PC-9 (cell line): ENCODE results near the gene HKDC1. TPM values are rescaled to one million over a fixed set of nuclear protein-coding genes. Genes with fewer than 3 reads are reported as not detected.

Experiments used
- BruUV-seq: library from RNA; stranded (reverse); fragments of 400-500 nt; replicated peaks from 2 replicates; lab custom pipeline; 2021; lab: Mats Ljungman, UMichigan
- CTCF ChIA-PET: fragments of 300-600 bp; sonication (Branson Sonifier 250); formaldehyde crosslinking; loops from one replicate; lab custom pipeline; 2022; ENCODE audit warnings: antibody characterized with exemption; lab: Charles Lee
- POLR2A ChIA-PET: fragments of 300-600 bp; sonication (Branson Sonifier 250); formaldehyde crosslinking; loops from one replicate; lab custom pipeline; 2022; ENCODE audit warnings: antibody characterized with exemption; ENCODE audit not compliant: unreplicated experiment; lab: Charles Lee
- DNase-seq, 2 experiments: peaks; one replicate each; pipeline versions ENCODE4 v3.0.0 to v3.0.0-alpha.2; 2015 to 2022; ENCODE audit warnings: mixed read lengths in 1 of 2
- H2AFZ ChIP-seq: fragments of 200-600 bp; sonication (generic); 2 replicates; pipeline ENCODE4 v1.8.1; 2017; ENCODE audit warnings: antibody characterized with exemption
- H3F3A ChIP-seq: fragments of 200-600 bp; sonication (generic); 2 replicates; pipeline ENCODE4 v1.8.1; 2017; ENCODE audit warnings: antibody characterized with exemption, mild to moderate bottlenecking, low read depth; ENCODE audit not compliant: insufficient read depth
- H3K27ac ChIP-seq: fragments of 200-600 bp; sonication (generic); 2 replicates; pipeline ENCODE4 v1.6.1; 2016; ENCODE audit warnings: mixed run types
- H3K27me3 ChIP-seq: fragments of 200-600 bp; sonication (generic); 2 replicates; pipeline ENCODE4 v1.6.1; 2016; ENCODE audit warnings: low read depth, mixed run types; ENCODE audit not compliant: insufficient read depth
- H3K36me3 ChIP-seq: fragments of 200-600 bp; sonication (generic); 2 replicates; pipeline ENCODE4 v1.6.1; 2016; ENCODE audit warnings: low read depth, mixed run types
- H3K4me1 ChIP-seq: fragments of 200-600 bp; sonication (generic); replicated peaks from 2 replicates; pipeline ENCODE4 v1.6.1; 2016; ENCODE audit warnings: mixed run types; ENCODE audit not compliant: insufficient read depth
- H3K4me2 ChIP-seq: fragments of 200-600 bp; sonication (generic); 2 replicates; pipeline ENCODE4 v1.6.1; 2017; ENCODE audit warnings: mixed run types
- H3K4me3 ChIP-seq: fragments of 200-600 bp; sonication (generic); 2 replicates; pipeline ENCODE4 v1.6.1; 2016; ENCODE audit warnings: mixed run types
- H3K79me2 ChIP-seq: fragments of 200-600 bp; sonication (generic); 2 replicates; pipeline ENCODE4 v1.6.1; 2017; ENCODE audit warnings: low read depth, mixed run types
- H3K9me2 ChIP-seq: fragments of 200-600 bp; sonication (generic); 2 replicates; pipeline ENCODE4 v1.8.1; 2017; ENCODE audit warnings: mild to moderate bottlenecking; ENCODE audit not compliant: insufficient read depth
- H3K9me3 ChIP-seq: fragments of 200-600 bp; sonication (generic); 2 replicates; pipeline ENCODE4 v1.8.1; 2016; ENCODE audit warnings: low read depth; ENCODE audit not compliant: insufficient read depth
- H4K20me1 ChIP-seq: fragments of 200-600 bp; sonication (generic); 2 replicates; pipeline ENCODE4 v1.8.1; 2017; ENCODE audit not compliant: insufficient read depth
- EZH2 ChIP-seq: fragments of 200-600 bp; sonication (generic); IDR thresholded peaks from 2 replicates; pipeline ENCODE4 v1.8.0; 2017; ENCODE audit warnings: antibody characterized with exemption, low read depth
- intact Hi-C: fragments of 100-400 bp; cut with micrococcal nuclease; formaldehyde crosslinking; loops from one replicate; pipeline ENCODE4 v1.10.0; 2022; ENCODE audit not compliant: unreplicated experiment
- total RNA-seq: library from RNA; stranded (reverse); gene quantifications from 2 replicates; pipeline ENCODE4 v1.2.3, GENCODE V29; 2021
- TF ChIP-seq, protein P1 (sequence below): fragments of 200-600 bp; sonication (generic); conservative IDR thresholded peaks from 2 replicates; pipeline ENCODE4 v1.6.1; 2017; ENCODE audit warnings: mixed run types, antibody characterized with exemption, mild to moderate bottlenecking, moderate library complexity

HKDC1 gene
- total RNA-seq, 1 experiment from 2014 or later = 173 TPM

DNA sequence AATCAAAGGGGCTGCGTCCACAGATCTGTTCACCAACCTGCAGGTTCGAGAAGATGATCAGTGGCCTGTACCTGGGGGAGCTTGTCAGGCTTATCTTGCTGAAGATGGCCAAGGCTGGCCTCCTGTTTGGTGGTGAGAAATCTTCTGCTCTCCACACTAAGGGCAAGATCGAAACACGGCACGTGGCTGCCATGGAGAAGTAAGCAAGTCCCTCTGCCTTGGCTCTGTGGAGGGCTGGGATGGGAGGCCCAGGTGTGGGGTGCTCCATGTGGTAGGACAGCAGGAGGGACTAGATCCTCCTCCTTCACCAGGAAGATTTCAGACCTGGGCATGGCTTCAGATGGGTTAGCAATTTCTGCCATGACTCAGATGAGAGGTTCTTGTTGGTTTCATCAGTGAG lies 25.9 kb downstream of the HKDC1 start:
- no peaks in the 10 kb centered on the region for H3K27me3 ChIP-seq
- H4K20me1 ChIP-seq = peaks cover 30% of the 10 kb centered on the region
- no peaks in the 10 kb centered on the region for H3K9me2 ChIP-seq
- intact Hi-C loops = no loop called here
- H3K27ac ChIP-seq = no peak overlapping the region
- POLR2A ChIA-PET = no interaction called here
- DNase-seq = no peak
- H3K36me3 ChIP-seq = peaks cover 84% of the 10 kb centered on the region
- CTCF ChIA-PET = interaction anchor here (0.7 kb wide), 1 partner anchor 39 kb away, joined by 3 read pairs; no protein-coding TSS in a partner anchor
- peaks cover 6% of the 10 kb centered on the region; the same call in 1 of the 2 replicates for H3K79me2 ChIP-seq
- TF ChIP-seq, protein P1, sequence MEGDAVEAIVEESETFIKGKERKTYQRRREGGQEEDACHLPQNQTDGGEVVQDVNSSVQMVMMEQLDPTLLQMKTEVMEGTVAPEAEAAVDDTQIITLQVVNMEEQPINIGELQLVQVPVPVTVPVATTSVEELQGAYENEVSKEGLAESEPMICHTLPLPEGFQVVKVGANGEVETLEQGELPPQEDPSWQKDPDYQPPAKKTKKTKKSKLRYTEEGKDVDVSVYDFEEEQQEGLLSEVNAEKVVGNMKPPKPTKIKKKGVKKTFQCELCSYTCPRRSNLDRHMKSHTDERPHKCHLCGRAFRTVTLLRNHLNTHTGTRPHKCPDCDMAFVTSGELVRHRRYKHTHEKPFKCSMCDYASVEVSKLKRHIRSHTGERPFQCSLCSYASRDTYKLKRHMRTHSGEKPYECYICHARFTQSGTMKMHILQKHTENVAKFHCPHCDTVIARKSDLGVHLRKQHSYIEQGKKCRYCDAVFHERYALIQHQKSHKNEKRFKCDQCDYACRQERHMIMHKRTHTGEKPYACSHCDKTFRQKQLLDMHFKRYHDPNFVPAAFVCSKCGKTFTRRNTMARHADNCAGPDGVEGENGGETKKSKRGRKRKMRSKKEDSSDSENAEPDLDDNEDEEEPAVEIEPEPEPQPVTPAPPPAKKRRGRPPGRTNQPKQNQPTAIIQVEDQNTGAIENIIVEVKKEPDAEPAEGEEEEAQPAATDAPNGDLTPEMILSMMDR = no peak
- no peak overlapping the region for H3K4me3 ChIP-seq
- no peaks in the 10 kb centered on the region for H3K9me3 ChIP-seq
- H3F3A ChIP-seq = peaks cover 32% of the 10 kb centered on the region
- no TSS peak for BruUV-seq
- no peak overlapping the region for H2AFZ ChIP-seq
- H3K4me2 ChIP-seq = no peak overlapping the region
- no peaks in the 10 kb centered on the region for H3K4me1 ChIP-seq

DNA sequence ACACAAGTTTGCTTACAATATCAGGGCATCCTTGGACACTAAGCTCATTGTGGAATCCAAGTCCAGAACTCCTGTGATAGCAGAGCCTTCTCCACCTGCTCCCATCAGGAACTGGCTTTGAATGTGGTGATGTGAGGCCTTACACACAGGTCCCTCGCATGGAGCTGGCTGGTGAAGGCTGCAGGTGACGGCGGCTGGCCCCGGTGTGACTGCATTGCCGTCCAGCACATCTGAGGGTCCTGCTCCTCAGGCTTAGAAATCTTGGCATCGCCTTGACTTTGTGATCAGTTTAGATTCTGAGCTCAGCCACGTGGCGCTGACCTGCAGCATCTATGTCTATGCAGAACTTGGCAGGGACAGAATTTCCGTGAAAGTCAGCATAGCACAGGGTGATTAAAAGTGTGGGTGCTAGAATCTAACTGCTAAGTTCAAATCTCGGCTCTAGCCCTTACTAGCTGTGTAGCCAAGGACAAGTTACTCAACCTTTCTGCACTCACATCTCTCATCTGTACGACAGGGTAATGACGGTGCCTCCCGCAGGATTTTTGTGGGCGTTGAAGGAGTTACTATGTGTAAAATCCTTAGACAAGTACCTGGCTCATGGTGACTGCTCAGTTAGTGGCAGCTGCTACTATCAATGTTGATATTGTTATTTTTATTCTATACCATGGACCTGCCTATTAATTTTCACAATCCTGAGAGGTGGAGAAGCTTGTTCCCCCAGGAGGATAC lies 26.6 kb downstream of the HKDC1 start:
- BruUV-seq = no TSS peak
- TF ChIP-seq, protein P1 = no peak
- TF ChIP-seq EZH2 = no peak
- CTCF ChIA-PET = interaction anchor here (0.7 kb wide), 2 partner anchors 40 to 693 kb away, joined by 3 read pairs; no protein-coding TSS in a partner anchor
- H3K4me3 ChIP-seq = no peak overlapping the region
- no peak overlapping the region for H3K4me2 ChIP-seq
- DNase-seq = no peak
- no peaks in the 10 kb centered on the region for H3K9me3 ChIP-seq
- peaks cover 32% of the 10 kb centered on the region for H3F3A ChIP-seq
- H3K27me3 ChIP-seq = no peaks in the 10 kb centered on the region
- H3K27ac ChIP-seq = no peak overlapping the region
- POLR2A ChIA-PET = no interaction called here
- no peaks in the 10 kb centered on the region for H3K9me2 ChIP-seq
- peaks cover 82% of the 10 kb centered on the region for H3K36me3 ChIP-seq
- no peak overlapping the region for H2AFZ ChIP-seq
- intact Hi-C loops = no loop called here
- peaks cover 29% of the 10 kb centered on the region for H4K20me1 ChIP-seq
- peaks cover 4% of the 10 kb centered on the region; the same call in 1 of the 2 replicates for H3K79me2 ChIP-seq
- no peaks in the 10 kb centered on the region for H3K4me1 ChIP-seq

DNA sequence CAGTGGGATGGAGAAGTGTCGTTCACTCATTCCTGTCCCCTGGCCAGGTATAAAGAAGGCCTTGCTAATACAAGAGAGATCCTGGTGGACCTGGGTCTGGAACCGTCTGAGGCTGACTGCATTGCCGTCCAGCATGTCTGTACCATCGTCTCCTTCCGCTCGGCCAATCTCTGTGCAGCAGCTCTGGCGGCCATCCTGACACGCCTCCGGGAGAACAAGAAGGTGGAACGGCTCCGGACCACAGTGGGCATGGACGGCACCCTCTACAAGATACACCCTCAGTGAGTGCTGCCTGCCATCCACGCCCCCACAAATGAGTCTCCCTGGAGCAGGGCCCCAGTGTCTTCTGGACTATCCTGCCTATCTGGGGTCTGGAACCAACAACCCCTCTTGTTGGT lies 27.2 kb downstream of the HKDC1 start:
- no peaks in the 10 kb centered on the region for H3K27me3 ChIP-seq
- no peak for DNase-seq
- no peaks in the 10 kb centered on the region for H3K4me1 ChIP-seq
- BruUV-seq = no TSS peak
- no peak overlapping the region for H3K27ac ChIP-seq
- H2AFZ ChIP-seq = no peak overlapping the region
- peaks cover 84% of the 10 kb centered on the region for H3K36me3 ChIP-seq
- TF ChIP-seq EZH2 = no peak
- TF ChIP-seq, protein P1 = no peak
- H3F3A ChIP-seq = peaks cover 32% of the 10 kb centered on the region
- CTCF ChIA-PET = interaction anchor here (0.7 kb wide), 1 partner anchor 693 kb away, joined by 3 read pairs; no protein-coding TSS in a partner anchor
- H4K20me1 ChIP-seq = peaks cover 29% of the 10 kb centered on the region
- intact Hi-C loops = no loop called here
- H3K79me2 ChIP-seq = peaks cover 4% of the 10 kb centered on the region; the same call in 1 of the 2 replicates
- H3K9me2 ChIP-seq = no peaks in the 10 kb centered on the region
- no peaks in the 10 kb centered on the region for H3K9me3 ChIP-seq
- no peak overlapping the region for H3K4me3 ChIP-seq
- POLR2A ChIA-PET = interaction anchor here (0.6 kb wide), 1 partner anchor 15 kb away, joined by 5 read pairs; no protein-coding TSS in a partner anchor
- no peak overlapping the region for H3K4me2 ChIP-seq
